KG1 (cell line): ENCODE data around the gene AKT1S1.
A peak's percentile ranks its signal among the peaks of the same experiment; 100 is the strongest.

Source experiments
- DNase-seq: peaks from one replicate; lab custom pipeline; 2025; lab: John Stamatoyannopoulos, UW

The AKT1S1 gene

GRCh38 chr19:49866933-49867782 lies 10.0 kb downstream of the AKT1S1 start, which contains the start of gene PNKP:
TSS of gene PNKP (minus strand) at chr19:49867576. CDS start at chr19:49867204, 372 bp downstream.
- peak; percentile 91 for DNase-seq

- no peak for DNase-seq
Measured at GRCh38 chr19:49864890-49865289, 12.3 kb downstream of the AKT1S1 start.

- DNase-seq: no peak
Measured at GRCh38 chr19:49863935-49864320, 13.2 kb downstream of the AKT1S1 start.

DNA sequence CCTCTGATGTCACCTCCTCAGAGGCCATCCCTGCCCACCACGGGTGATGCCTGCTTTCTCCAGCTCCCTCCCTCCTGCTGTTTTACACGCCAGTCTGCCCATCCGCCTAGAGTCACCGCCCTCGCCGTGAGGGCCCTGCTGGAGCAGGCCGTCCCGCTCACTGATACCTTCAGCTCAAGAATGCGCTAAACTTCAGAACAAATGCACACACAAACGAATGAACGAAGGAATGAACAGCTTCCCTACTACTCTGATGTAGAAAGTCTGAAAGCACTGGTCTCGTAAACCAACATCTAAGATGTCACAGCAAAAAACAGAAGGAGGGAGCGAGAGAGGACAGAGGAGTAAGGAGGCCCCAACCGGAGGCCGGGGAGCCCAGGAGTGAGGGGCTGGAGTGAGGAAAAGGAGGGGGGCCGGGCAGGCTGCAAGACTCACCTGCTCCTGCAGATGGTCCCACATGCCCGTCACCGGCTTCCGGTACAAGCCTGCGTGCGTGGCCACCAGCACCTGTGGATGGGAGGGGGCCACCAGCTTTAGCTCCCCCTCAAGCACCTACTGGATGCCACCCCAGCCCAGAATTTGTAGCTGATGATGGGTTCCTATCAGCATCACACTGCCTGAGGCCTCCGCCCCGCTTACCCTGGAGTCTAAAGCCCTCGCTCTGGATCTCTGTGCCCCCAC lies 13.8 kb downstream of the AKT1S1 start:
- DNase-seq: no peak

GRCh38 chr19:49862391-49863253 lies 14.5 kb downstream of the AKT1S1 start:
- DNase-seq: no peak

DNA sequence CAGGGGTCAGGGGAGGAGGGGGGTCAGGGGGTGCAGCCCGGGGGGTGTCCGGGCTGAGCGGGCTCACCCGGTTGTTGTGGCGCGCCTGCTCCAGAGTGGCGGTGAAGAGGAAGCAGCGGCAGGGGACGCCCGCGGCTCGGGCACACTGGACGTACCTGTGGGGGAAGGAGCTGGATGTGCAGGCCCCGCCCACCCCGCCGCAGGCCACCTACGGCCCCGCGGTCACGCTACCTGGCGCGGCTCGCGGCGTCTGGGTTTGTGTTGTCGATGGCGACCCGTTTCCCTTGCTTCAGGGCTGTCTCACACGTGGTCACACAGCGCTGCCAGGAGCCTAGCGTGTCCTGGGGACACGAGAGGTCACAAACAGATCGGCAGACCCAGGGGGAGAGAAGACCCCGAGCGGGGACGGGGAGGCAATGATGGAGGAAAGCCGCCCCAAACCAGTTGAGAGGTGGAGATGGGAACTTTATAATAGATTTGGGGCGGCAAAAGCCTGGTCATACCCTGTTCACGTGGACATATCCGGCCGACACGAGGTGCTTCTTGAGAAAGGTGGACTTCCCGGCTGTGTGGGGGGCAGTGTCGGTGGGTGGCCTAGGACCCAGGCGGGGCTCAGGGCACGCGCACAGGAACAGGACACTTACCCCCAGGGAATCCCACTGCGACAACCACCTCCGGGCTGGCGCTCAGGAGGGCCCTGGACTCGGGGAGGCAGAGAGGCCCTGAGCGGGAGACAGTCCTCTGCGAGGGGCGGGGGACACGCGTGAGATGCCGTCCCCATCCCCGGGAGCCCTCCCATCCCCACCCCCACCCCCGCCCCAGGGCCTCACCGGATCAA lies 15.4 kb downstream of the AKT1S1 start:
- no peak for DNase-seq

DNA sequence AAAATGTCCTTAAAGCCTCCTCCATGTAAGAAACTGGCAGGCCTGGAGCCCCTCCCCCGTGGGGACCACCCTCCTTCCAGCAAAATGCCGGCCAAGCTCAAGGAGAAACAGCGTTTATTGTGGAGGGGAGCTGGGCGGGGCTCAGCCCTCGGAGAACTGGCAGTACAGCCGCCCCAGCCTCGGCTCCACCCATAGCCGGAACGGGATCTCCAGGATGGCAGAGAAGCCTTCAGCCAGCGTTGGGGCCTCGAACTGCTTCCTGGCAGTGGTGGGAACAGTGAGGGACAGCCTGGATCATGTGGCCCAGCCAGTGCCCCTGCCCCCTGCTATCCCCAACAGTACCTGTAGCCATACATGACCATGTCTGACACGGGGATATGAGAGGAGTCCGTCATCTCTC lies 16.0 kb downstream of the AKT1S1 start:
- no peak for DNase-seq

GRCh38 chr19:49860336-49861102 lies 16.6 kb downstream of the AKT1S1 start:
- no peak for DNase-seq

GRCh38 chr19:49859682-49860335 lies 17.3 kb downstream of the AKT1S1 start:
- DNase-seq: no peak

DNA sequence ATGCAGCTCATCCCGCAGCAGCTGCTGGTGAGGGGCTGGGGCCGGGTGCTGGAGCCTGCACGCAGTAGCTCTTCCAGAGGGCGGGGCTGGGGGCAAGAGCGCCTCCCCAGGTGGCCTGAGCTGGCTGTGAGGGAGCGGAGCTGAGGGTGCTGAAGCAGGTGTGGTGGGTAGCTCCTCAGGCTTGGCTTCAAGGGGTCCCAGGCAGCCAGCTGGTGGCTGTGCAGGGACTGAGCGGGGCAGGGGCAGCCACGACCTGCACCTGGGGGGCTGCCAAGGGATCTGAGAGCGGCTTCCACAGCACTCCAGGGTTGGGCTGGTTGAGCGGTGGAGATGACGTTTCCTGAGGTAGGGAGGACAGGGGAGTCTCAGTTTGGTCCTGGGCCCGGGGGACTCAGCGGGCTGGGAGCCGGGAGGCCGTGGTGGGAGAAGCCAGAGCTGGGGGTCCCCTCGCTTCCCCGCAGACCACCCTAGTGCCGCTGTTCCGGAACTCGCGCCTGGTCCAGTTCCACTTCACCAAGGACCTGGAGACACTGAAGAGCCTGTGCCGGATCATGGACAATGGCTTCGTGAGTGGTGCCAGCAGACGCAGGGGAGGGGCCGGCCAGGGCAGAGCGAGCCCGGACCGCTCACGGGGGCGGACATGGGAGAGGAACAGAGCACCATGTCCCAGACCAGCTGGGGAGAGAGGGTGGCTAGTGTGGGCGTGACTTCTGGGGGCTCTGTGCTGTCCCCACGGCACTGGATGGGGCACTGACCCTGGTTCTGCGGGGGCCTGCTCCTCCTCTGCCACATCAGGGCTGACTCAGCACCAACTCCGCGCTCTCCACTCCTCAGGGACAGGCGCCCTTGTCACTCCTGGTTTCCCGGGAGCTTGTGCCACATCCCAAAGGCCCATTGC lies 18.8 kb downstream of the AKT1S1 start:
- DNase-seq: no peak

DNA sequence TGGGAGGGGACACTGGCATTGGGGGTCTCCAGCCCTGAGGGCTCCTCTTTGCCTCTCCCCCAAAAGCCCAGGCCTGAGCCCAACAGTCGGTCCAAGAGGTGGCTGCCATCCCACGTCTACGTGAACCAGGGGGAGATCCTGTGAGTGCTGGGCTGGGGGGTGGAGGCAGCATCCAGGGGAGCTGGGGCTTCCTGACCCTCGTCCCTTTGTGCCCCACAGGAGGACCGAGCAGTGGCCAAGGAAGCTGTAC lies 19.4 kb downstream of the AKT1S1 start:
- DNase-seq: no peak

- DNase-seq: no peak
Measured at GRCh38 chr19:49857061-49857837, 19.9 kb downstream of the AKT1S1 start.

DNA sequence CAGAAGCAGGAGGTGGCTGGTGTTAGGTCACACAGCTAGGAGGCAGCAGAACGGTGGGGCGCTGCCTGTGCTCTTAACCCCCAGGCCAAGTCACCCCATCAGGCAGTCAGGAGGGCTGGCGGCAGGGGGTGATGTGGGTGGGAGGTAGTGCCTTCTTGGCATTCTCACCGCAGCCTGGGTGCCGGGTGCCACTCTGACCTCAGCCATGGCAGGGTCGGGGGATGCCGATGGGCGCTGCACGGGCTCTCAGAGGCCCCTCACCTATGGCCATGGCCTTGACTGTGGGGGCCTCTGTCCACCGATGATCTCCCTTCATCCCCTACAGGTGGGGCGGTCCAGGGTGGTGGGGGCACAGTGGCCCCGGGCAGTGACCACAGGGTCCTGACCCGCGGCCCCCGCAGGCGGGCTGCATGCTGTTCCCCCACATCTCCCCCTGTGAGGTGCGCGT lies 20.6 kb downstream of the AKT1S1 start:
- no peak for DNase-seq

- DNase-seq: no peak
Measured at GRCh38 chr19:49855676-49856573, 21.2 kb downstream of the AKT1S1 start.

DNA sequence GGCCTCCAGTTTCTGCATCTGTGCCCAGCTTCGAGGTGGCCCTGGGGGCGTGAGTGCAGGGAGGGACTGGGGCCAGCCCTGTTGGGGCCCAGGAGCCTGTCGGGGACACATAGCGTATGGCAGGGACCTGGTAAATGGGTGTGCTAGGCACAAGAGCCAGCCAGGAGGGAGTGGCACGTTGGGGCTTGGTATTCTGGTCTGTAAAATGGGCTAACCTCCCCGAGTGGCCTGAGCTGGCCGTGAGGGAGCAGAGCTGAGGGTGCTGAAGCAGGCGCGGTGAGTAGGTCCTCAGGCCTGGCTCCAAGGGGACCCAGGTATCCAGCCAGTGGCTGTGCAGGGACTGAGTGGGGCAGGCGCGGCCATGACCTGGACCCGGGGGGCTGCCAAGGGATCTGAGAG lies 21.9 kb downstream of the AKT1S1 start:
- DNase-seq: no peak

DNA sequence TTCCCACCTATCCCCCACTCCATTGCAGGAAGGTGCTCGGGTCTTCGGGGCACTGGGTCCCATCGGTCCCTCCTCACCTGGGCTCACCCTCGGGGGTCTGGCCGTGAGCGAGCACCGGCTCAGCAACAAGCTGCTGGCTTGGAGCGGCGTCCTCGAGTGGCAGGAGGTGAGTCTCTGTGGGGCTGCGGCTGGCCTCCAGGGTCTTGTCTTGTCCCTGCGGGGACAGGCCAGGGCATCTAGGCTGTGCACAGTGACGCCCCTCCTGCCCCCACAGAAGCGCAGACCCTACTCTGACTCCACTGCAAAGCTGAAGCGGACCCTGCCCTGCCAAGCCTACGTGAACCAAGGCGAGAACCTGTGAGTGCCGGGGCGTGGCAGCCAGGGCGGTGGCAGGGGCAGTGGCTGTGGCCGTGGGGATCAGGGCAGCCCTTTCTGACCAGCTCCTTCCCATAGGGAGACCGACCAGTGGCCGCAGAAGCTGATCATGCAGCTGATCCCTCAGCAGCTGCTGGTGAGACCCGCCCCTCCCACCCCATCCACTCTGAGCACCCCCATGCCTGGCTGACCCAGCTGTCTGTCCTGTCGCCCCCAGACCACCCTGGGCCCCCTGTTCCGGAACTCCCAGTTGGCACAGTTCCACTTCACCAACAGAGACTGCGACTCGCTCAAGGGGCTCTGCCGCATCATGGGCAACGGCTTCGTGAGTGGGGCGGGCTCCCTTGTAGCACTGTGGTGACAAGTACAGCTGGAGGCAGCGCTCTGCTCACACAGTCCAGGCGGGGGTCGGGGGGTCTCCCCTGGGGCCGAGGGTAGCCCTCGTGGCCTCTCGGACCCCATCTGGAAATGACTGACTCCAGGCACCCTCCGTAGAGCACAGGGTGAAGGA lies 22.5 kb downstream of the AKT1S1 start:
- DNase-seq: no peak
